GM12878 (cell line): ENCODE data around the gene ZNF334. TPM values are rescaled to one million over a fixed set of nuclear protein-coding genes. Genes with fewer than 3 reads are reported as not detected.

Source experiments
- BCL11A ChIP-seq: IDR thresholded peaks from 2 replicates; pipeline ENCODE4 v1.6.1; 2011; ENCODE audit warnings: low read depth, low read length
- GABPA ChIP-seq: IDR thresholded peaks from 2 replicates; pipeline ENCODE4 v1.6.1; 2014; ENCODE audit warnings: antibody characterized with exemption, low read depth, mild to moderate bottlenecking, inconsistent platforms
- IKZF1 ChIP-seq: fragments of 450-650 bp; conservative IDR thresholded peaks from 2 replicates; pipeline ENCODE4 v1.6.1; 2017; ENCODE audit warnings: antibody characterized with exemption, mild to moderate bottlenecking
- KDM1A ChIP-seq: fragments of 200-600 bp; sonication (generic); IDR thresholded peaks from 2 replicates; pipeline ENCODE4 v1.6.1; 2016; ENCODE audit warnings: borderline replicate concordance
- POLR2AphosphoS5 ChIP-seq: IDR thresholded peaks from 2 replicates; pipeline ENCODE4 v1.6.1; 2011; ENCODE audit warnings: mild to moderate bottlenecking, low read length, inconsistent platforms
- RAD21 ChIP-seq: IDR thresholded peaks from 2 replicates; pipeline ENCODE4 v1.6.1; 2011; ENCODE audit warnings: mild to moderate bottlenecking, low read depth, low read length, moderate library complexity; ENCODE audit not compliant: insufficient read depth
- ZNF24 ChIP-seq: fragments of 450-650 bp; IDR thresholded peaks from 2 replicates; pipeline ENCODE4 v1.6.1; 2017; ENCODE audit warnings: antibody characterized with exemption, mild to moderate bottlenecking
- polyA plus RNA-seq, 11 experiments: library from polyadenylated mRNA; depleted of rRNA in 4 of 11; unstranded in 6 of 11; stranded (reverse) in 5 of 11; fragments of >200 nt; fragmentation: Nextera tagmentation in 4 of 11; fragmentation: Illumina TruSeq in 1 of 11; extraction: Ambion mirVana in 4 of 11; extraction: Trizol in 1 of 11; gene quantifications; 1 replicate in 1 of 11; 2 replicates in 10 of 11; pipeline versions ENCODE4 v1.2.1 to v1.2.3, GENCODE V29; 2011 to 2016; ENCODE audit warnings: inconsistent platforms in 2 of 11, missing spikeins in 2 of 11, low read depth in 1 of 11
- total RNA-seq, 4 experiments: library from RNA; depleted of rRNA in 3 of 4; stranded (reverse); fragments of >200 nt in 3 of 4; fragmentation: Illumina TruSeq in 1 of 4; extraction: Trizol in 1 of 4; gene quantifications; 2 replicates each; pipeline versions ENCODE4 v1.2.1 to v1.2.3, GENCODE V29; 2013 to 2021
- TF ChIP-seq, protein P1 (sequence below): fragments of 450-650 bp; IDR thresholded peaks from 2 replicates; pipeline ENCODE4 v1.6.1; 2017; ENCODE audit warnings: mild to moderate bottlenecking, moderate library complexity

The ZNF334 gene
- total and polyA plus RNA-seq, 10 of the 15 experiments (the other 5 are each of a cell fraction or from before 2014, with no cell fraction given), result 0.08 to 2.0 (median 1.2) TPM

DNA sequence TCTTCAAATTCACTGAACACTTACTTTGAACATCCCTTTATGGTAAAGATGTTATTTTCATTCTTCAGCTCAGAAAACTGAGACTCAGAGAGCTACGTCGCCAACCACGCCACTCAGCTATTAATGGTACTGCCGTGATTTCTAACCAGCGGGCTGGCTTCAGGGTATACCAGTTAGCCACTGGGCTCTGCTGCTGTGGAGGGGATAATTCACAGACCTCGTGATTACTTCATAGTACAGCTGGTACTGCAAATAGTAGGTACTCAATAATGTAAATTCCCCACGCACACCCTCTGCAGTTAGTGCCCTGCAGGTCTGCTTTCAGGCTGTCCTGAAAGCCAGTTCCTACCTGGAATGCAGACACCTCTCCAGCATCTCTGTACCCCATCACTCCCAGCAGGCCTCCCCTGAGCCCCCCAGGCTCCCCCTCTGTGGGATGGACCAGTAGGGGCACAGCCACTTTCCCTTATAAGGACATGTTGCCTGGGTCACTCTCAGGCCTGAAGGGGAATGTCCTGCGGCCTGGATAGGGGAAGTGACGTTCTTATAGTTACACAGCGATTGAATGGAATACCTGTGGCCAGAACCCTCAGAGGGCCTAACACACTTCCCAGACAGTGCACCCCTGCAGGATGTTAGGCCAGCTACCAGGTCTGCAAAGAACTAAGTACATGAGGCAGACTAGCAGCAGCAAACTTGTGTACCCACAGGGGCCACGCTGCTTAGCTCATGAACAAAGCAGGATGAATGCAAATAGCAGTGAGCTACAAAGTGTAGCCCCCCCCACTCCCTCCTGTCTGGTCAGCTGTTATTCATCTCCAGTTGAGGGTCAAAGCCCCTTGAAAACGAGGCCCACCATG lies 38.4 kb upstream of the ZNF334 start (continued):
- peak; percentile 79 for TF ChIP-seq POLR2AphosphoS5
- TF ChIP-seq IKZF1, result peak; percentile 51
- no peak for TF ChIP-seq GABPA
- TF ChIP-seq, protein P1, sequence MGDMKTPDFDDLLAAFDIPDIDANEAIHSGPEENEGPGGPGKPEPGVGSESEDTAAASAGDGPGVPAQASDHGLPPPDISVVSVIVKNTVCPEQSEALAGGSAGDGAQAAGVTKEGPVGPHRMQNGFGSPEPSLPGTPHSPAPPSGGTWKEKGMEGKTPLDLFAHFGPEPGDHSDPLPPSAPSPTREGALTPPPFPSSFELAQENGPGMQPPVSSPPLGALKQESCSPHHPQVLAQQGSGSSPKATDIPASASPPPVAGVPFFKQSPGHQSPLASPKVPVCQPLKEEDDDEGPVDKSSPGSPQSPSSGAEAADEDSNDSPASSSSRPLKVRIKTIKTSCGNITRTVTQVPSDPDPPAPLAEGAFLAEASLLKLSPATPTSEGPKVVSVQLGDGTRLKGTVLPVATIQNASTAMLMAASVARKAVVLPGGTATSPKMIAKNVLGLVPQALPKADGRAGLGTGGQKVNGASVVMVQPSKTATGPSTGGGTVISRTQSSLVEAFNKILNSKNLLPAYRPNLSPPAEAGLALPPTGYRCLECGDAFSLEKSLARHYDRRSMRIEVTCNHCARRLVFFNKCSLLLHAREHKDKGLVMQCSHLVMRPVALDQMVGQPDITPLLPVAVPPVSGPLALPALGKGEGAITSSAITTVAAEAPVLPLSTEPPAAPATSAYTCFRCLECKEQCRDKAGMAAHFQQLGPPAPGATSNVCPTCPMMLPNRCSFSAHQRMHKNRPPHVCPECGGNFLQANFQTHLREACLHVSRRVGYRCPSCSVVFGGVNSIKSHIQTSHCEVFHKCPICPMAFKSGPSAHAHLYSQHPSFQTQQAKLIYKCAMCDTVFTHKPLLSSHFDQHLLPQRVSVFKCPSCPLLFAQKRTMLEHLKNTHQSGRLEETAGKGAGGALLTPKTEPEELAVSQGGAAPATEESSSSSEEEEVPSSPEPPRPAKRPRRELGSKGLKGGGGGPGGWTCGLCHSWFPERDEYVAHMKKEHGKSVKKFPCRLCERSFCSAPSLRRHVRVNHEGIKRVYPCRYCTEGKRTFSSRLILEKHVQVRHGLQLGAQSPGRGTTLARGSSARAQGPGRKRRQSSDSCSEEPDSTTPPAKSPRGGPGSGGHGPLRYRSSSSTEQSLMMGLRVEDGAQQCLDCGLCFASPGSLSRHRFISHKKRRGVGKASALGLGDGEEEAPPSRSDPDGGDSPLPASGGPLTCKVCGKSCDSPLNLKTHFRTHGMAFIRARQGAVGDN, result peak; percentile 49; the same call in 1 of the 2 replicates
- no peak for TF ChIP-seq BCL11A
- TF ChIP-seq RAD21, result no peak
- no peak for TF ChIP-seq ZNF24
- TF ChIP-seq KDM1A, result no peak
- TF ChIP-seq, all 136 proteins: peak for 10
